GM19328 (cell line): ENCODE measurements around the gene HAGHL.
"Not testable (repeated sequence)": the region's sequence is repeated elsewhere in the genome, so short reads cannot be mapped to it uniquely, and the experiment has no call there.

ENCODE experiments used
- ATAC-seq: cut with Tn5 transposase; IDR thresholded peaks from one replicate; pipeline ENCODE4 v1.9.1; 2021; ENCODE audit warnings: mild to moderate bottlenecking, moderate library complexity; ENCODE audit not compliant: unreplicated experiment

The HAGHL gene

GRCh38 chr16:767743-768235 lies 40.9 kb downstream of the HAGHL start:
- no peak for ATAC-seq

- ATAC-seq: no peak
Observed at GRCh38 chr16:768428-768827, 41.5 kb downstream of the HAGHL start.

- no peak for ATAC-seq
Observed at GRCh38 chr16:769184-769784, 42.4 kb downstream of the HAGHL start.

- no peak for ATAC-seq
Observed at GRCh38 chr16:769934-770333, 43.0 kb downstream of the HAGHL start.

- ATAC-seq: no peak
Observed at GRCh38 chr16:770411-770810, 43.5 kb downstream of the HAGHL start.

GRCh38 chr16:772959-773358 lies 46.1 kb downstream of the HAGHL start:
- ATAC-seq: no peak

GRCh38 chr16:774086-775001 lies 47.4 kb downstream of the HAGHL start:
- no peak for ATAC-seq

GRCh38 chr16:775236-775796 lies 48.4 kb downstream of the HAGHL start:
- ATAC-seq: no peak

GRCh38 chr16:776298-776697 lies 49.4 kb downstream of the HAGHL start:
- ATAC-seq: not testable (repeated sequence)

GRCh38 chr16:776824-777223 lies 49.9 kb downstream of the HAGHL start:
- ATAC-seq: no peak

GRCh38 chr16:777826-778225 lies 50.9 kb downstream of the HAGHL start:
- ATAC-seq: no peak

GRCh38 chr16:778447-778846 lies 51.5 kb downstream of the HAGHL start:
- no peak for ATAC-seq

GRCh38 chr16:778909-779527 lies 52.1 kb downstream of the HAGHL start:
- no peak for ATAC-seq
